ENCODE results near the gene SPDYC.

Gene SPDYC

GRCh38 chr11:65216830-65217229 lies 46.8 kb downstream of the SPDYC start:
- H3K27ac ChIP-seq = no peak overlapping the region
- no peak for DNase-seq (ENCODE audit: low read depth, low spot score)

DNA sequence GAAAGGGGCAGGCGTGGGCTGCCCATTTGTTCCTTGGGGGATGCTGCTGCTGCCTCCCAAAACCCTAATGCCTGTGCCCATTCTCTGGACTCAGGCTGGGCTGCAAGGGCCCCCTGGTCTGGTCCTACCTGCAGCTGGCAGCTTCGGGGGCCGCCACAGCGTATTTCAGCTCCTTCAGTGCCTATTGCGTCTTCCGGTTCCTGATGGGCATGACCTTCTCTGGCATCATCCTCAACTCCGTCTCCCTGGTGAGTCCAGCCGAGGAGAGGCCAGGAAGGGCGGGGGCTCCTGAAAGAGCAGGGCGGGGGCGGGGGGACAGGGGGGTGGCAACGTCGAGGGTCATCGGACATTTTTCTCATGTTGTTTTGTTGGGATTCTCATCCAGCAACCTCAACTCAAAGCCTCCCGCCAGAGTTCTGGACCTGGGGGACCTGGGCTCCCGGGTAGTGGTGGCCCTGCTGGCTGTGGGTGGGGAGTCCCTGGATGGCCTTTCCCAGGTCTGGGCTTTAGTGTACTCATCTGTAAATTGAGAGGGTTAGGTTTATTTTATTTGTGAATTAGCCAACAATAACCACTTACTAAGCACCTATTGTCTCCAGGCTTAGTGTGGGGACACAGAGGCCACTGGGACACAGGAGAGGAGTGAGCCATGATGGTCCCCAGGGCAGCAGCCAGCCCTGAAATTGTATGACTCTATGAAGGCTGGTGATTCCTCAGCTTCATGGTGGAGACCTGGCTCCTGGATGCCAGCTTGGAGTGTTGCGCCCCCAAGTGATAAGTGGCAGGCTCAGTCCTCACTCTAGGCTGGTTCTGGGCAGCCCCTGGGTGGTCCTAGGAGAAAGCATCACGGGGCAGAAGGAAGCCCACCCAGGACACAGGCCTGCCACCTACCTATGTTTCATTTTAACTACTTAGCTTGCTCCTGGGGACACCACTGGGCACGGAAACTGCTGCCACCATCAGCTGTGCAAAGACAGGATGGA lies 47.7 kb downstream of the SPDYC start:
- no peak overlapping the region for H3K27ac ChIP-seq
- no peak for DNase-seq (ENCODE audit: low read depth, low spot score)

DNA sequence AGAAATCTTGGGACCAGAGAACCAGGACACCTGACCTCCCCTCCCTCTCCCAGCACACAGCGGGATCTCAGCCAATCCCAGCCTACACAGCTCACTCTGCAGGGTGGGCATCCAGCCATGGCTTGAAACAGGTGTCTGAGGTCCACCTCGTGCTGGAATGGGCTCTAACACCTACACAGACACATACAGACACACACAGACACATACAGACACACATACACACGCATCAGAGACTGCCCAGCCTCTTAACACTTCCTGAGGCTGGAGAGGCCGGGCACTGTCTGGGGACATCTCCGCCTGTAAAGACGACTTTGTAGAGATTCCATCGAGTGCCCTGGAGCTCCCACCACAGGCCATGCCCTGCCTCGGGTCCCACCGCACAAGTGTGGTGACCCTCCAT lies 48.4 kb downstream of the SPDYC start:
- H3K27ac ChIP-seq = no peak overlapping the region
- DNase-seq (ENCODE audit: low read depth, low spot score) = no peak

- no peak overlapping the region for H3K27ac ChIP-seq
- DNase-seq (ENCODE audit: low read depth, low spot score) = no peak
These were observed 49.8 kb downstream of the SPDYC start for GRCh38 chr11:65219930-65220213.

DNA sequence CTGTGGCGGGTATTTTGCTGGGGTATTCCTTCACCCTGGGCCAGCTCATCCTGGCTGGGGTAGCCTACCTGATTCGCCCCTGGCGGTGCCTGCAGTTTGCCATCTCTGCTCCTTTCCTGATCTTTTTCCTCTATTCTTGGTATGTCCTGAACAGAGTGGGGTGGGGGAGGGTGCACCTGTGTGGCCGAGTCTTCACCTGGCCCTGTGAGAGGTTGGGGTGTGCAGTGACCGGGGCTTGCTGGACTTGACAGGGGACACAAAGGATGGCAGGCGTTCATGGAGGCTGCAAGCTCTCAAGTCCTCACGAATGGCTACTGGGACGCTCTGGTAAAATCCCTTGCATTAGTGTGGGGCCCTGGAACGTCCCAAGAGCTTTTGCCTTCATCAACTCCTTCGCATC lies 51.0 kb downstream of the SPDYC start:
- H3K27ac ChIP-seq = no peak overlapping the region
- DNase-seq (ENCODE audit: low read depth, low spot score) = no peak
